ENCODE results near the gene SLC45A1.
A peak's percentile ranks its signal among the peaks of the same experiment; 100 is the strongest.
"Not testable (repeated sequence)": the region's sequence is repeated elsewhere in the genome, so short reads cannot be mapped to it uniquely, and the experiment has no call there.

The SLC45A1 gene

GRCh38 chr1:8371372-8371991 lies 53.6 kb downstream of the SLC45A1 start:
- DNase-seq, result no peak

- no peak for DNase-seq
Measured at GRCh38 chr1:8373125-8373524, 55.2 kb downstream of the SLC45A1 start.

- DNase-seq, result peak; percentile 85
Measured at GRCh38 chr1:8373581-8374241, 55.8 kb downstream of the SLC45A1 start.

- peak; percentile 86 for DNase-seq
Measured at GRCh38 chr1:8374356-8374755, 56.4 kb downstream of the SLC45A1 start.

GRCh38 chr1:8374812-8375211 lies 56.9 kb downstream of the SLC45A1 start:
- DNase-seq, result peak; percentile 82

- DNase-seq, result no peak
Measured at GRCh38 chr1:8376358-8376840, 58.5 kb downstream of the SLC45A1 start.

- DNase-seq, result no peak
Measured at GRCh38 chr1:8377271-8377981, 59.5 kb downstream of the SLC45A1 start.

GRCh38 chr1:8378178-8378577 lies 60.3 kb downstream of the SLC45A1 start:
- no peak for DNase-seq

- no peak for DNase-seq
Measured at GRCh38 chr1:8378981-8379470, 61.1 kb downstream of the SLC45A1 start.

GRCh38 chr1:8379513-8380186 lies 61.7 kb downstream of the SLC45A1 start:
- DNase-seq, result no peak

GRCh38 chr1:8380310-8380709 lies 62.4 kb downstream of the SLC45A1 start:
- DNase-seq, result not testable (repeated sequence)

- DNase-seq, result no peak
Measured at GRCh38 chr1:8381618-8382017, 63.7 kb downstream of the SLC45A1 start.

- DNase-seq, result peak; percentile 14
Measured at GRCh38 chr1:8382051-8382505, 64.2 kb downstream of the SLC45A1 start.

- DNase-seq, result no peak
Measured at GRCh38 chr1:8382608-8383505, 64.9 kb downstream of the SLC45A1 start.

- DNase-seq, result no peak
Measured at GRCh38 chr1:8384088-8384487, 66.2 kb downstream of the SLC45A1 start.

GRCh38 chr1:8384577-8384976 lies 66.7 kb downstream of the SLC45A1 start:
- DNase-seq, result no peak

GRCh38 chr1:8386247-8386646 lies 68.3 kb downstream of the SLC45A1 start:
- no peak for DNase-seq

GRCh38 chr1:8388732-8389562 lies 71.0 kb downstream of the SLC45A1 start:
- DNase-seq, result no peak

- DNase-seq, result no peak
Measured at GRCh38 chr1:8389958-8390535, 72.1 kb downstream of the SLC45A1 start.

GRCh38 chr1:8390707-8391106 lies 72.8 kb downstream of the SLC45A1 start:
- DNase-seq, result no peak

- DNase-seq, result no peak
Measured at GRCh38 chr1:8392522-8392921, 74.6 kb downstream of the SLC45A1 start.
